ENCODE data around the gene ARNT2.

GRCh38 chr15:80478075-80478474 lies 73.9 kb downstream of the ARNT2 start:
- no peak for TF ChIP-seq CTCF (IDR thresholded peaks at IDR 0.05; ENCODE audit: low read depth, low read length)
- TF ChIP-seq MYC (IDR thresholded peaks at IDR 0.05; ENCODE audit: low read depth, low read length) = no peak
- TF ChIP-seq POLR2A (IDR thresholded peaks at IDR 0.05; ENCODE audit: extremely low read depth, insufficient read length) = no peak
- TF ChIP-seq MAX (IDR thresholded peaks at IDR 0.05; ENCODE audit: low read depth, low read length) = no peak

Measured in NB4 (cell line).